ENCODE measurements around the gene DLG2. TPM values are rescaled to one million over a fixed set of nuclear protein-coding genes. Genes with fewer than 3 reads are reported as not detected.

DLG2 gene
- total RNA-seq, 1 donor from 2014 or later, result 5.1 TPM

DNA sequence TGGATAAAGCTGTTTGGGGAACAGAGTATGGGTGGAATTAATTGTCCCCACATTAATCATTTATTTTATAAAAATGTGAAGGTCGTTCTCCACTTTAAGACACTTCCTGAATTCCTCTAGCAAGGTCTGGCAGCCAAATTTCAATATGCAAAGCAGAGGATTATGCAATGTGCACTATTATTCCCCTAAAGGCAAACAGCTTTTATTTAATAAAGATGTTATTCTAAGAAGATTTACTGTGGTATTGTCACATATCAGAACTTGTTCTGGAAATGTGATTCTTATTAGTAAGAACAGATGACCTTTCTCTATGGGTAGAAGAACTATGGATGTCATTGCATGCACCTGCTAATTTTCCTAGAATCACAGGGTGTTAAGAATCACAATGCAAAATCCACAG, 1212.2 kb downstream of the DLG2 start:
- no peaks in the 10 kb centered on the region for H3K4me1 Mint-ChIP-seq (ENCODE audit: unreplicated experiment)
- TF ChIP-seq CTCF (IDR thresholded peaks at IDR 0.05; ENCODE audit: unreplicated experiment), result no peak
- no peaks in the 10 kb centered on the region for H3K36me3 Mint-ChIP-seq (ENCODE audit: low read depth, unreplicated experiment)
- H3K4me3 Mint-ChIP-seq (ENCODE audit: unreplicated experiment), result no peak overlapping the region
- H3K27me3 Mint-ChIP-seq (ENCODE audit: unreplicated experiment), result no peaks in the 10 kb centered on the region
- no peaks in the 10 kb centered on the region for H3K9me3 Mint-ChIP-seq (ENCODE audit: unreplicated experiment)
- no peak for DNase-seq (ENCODE audit: low spot score)
- no peak overlapping the region for H3K27ac Mint-ChIP-seq (ENCODE audit: unreplicated experiment)

DNA sequence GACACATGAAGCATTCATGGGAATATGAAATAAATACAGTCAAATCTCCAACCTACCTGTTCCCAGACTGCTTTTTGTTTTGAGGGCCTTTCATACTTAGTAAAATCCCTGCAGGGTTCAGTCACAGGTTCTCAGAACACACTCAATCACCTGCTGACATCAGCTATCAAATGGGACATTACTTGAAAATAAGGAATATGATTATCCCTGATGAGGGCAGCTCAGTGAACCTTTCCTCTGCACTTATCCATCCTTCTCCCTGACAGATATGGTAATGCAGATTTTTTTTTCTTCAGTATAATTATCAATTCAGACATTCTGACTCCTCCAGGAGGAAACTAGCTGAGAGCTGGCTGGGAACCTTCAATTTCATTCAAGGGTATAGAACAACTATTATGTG, 1213.6 kb downstream of the DLG2 start:
- no peak for TF ChIP-seq CTCF (IDR thresholded peaks at IDR 0.05; ENCODE audit: unreplicated experiment)
- no peak for DNase-seq (ENCODE audit: low spot score)
- Mint-ChIP-seq H3K9me3 (ENCODE audit: unreplicated experiment) (no peaks in the 10 kb centered on the region), H3K4me1 (ENCODE audit: unreplicated experiment) (no peaks in the 10 kb centered on the region), H3K27me3 (ENCODE audit: unreplicated experiment) (no peaks in the 10 kb centered on the region), H3K27ac (ENCODE audit: unreplicated experiment) (no peak overlapping the region), H3K4me3 (ENCODE audit: unreplicated experiment) (no peak overlapping the region), H3K36me3 (ENCODE audit: low read depth, unreplicated experiment) (no peaks in the 10 kb centered on the region)

- no peaks in the 10 kb centered on the region for H3K36me3 Mint-ChIP-seq (ENCODE audit: low read depth, unreplicated experiment)
- no peaks in the 10 kb centered on the region for H3K27me3 Mint-ChIP-seq (ENCODE audit: unreplicated experiment)
- no peak for DNase-seq (ENCODE audit: low spot score)
- no peak for TF ChIP-seq CTCF (IDR thresholded peaks at IDR 0.05; ENCODE audit: unreplicated experiment)
- no peak overlapping the region for H3K4me3 Mint-ChIP-seq (ENCODE audit: unreplicated experiment)
- H3K27ac Mint-ChIP-seq (ENCODE audit: unreplicated experiment), result no peak overlapping the region
- H3K4me1 Mint-ChIP-seq (ENCODE audit: unreplicated experiment), result no peaks in the 10 kb centered on the region
- no peaks in the 10 kb centered on the region for H3K9me3 Mint-ChIP-seq (ENCODE audit: unreplicated experiment)
These were observed 1214.3 kb downstream of the DLG2 start for GRCh38 chr11:84412862-84413261.

DNA sequence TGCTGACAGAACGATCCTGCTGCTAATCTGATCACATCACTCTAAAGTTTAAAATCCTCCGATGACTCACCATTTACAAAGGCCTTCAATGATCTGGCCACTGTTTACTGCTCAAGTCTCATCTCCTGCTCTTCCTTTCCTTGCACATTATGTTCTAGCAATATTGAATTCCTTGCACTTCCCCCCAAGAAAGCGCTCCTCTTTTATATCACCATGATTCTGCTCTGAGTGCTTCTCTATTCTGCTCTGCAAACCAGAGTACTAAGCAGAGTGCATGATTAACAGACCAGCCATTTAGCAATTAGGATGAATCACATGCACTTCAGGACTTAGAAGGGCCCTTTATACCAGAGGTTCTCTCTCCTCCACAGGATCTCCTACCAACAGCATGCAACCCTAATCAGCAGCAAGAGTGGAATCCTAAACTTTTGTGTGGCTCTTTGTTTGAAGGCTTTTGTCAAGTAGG, 1218.2 kb downstream of the DLG2 start:
- TF ChIP-seq CTCF (IDR thresholded peaks at IDR 0.05; ENCODE audit: unreplicated experiment), result no peak
- DNase-seq (ENCODE audit: low spot score), result no peak
- H3K4me3 Mint-ChIP-seq (ENCODE audit: unreplicated experiment), result no peak overlapping the region
- H3K9me3 Mint-ChIP-seq (ENCODE audit: unreplicated experiment), result no peaks in the 10 kb centered on the region
- H3K27ac Mint-ChIP-seq (ENCODE audit: unreplicated experiment), result no peak overlapping the region
- H3K27me3 Mint-ChIP-seq (ENCODE audit: unreplicated experiment), result no peaks in the 10 kb centered on the region
- peaks cover 4% of the 10 kb centered on the region for H3K4me1 Mint-ChIP-seq (ENCODE audit: unreplicated experiment)
- H3K36me3 Mint-ChIP-seq (ENCODE audit: low read depth, unreplicated experiment), result no peaks in the 10 kb centered on the region

GRCh38 chr11:84407091-84407490, 1220.1 kb downstream of the DLG2 start:
- peaks cover 4% of the 10 kb centered on the region for H3K4me1 Mint-ChIP-seq (ENCODE audit: unreplicated experiment)
- no peak overlapping the region for H3K4me3 Mint-ChIP-seq (ENCODE audit: unreplicated experiment)
- no peak overlapping the region for H3K27ac Mint-ChIP-seq (ENCODE audit: unreplicated experiment)
- DNase-seq (ENCODE audit: low spot score), result no peak
- no peaks in the 10 kb centered on the region for H3K27me3 Mint-ChIP-seq (ENCODE audit: unreplicated experiment)
- no peak for TF ChIP-seq CTCF (IDR thresholded peaks at IDR 0.05; ENCODE audit: unreplicated experiment)
- H3K36me3 Mint-ChIP-seq (ENCODE audit: low read depth, unreplicated experiment), result no peaks in the 10 kb centered on the region
- H3K9me3 Mint-ChIP-seq (ENCODE audit: unreplicated experiment), result no peaks in the 10 kb centered on the region
